H1 (cell line): ENCODE measurements around the gene HES4. TPM values are rescaled to one million over a fixed set of nuclear protein-coding genes. Genes with fewer than 3 reads are reported as not detected.

Source experiments
- CHD2 ChIP-seq: IDR thresholded peaks from 2 replicates; pipeline ENCODE4 v1.6.1; 2012; ENCODE audit warnings: low read length, improper control_type of control experiment
- EGR1 ChIP-seq: IDR thresholded peaks from 2 replicates; pipeline ENCODE4 v1.6.1; 2011; ENCODE audit warnings: low read depth, low read length, borderline replicate concordance
- EZH2 ChIP-seq: fragments of 200-600 bp; sonication (generic); IDR thresholded peaks from 2 replicates; pipeline ENCODE4 v1.7.1; 2012; ENCODE audit warnings: low read depth, mild to moderate bottlenecking, moderate library complexity, low read length, inconsistent platforms; ENCODE audit not compliant: severe bottlenecking
- GTF2F1 ChIP-seq: IDR thresholded peaks from 2 replicates; pipeline ENCODE4 v1.6.1; 2012; ENCODE audit warnings: low read depth, low read length, improper control_type of control experiment, borderline replicate concordance
- HDAC6 ChIP-seq: IDR thresholded peaks from one replicate; pipeline ENCODE4 v1.7.1; 2012; ENCODE audit warnings: low read depth, mild to moderate bottlenecking, inconsistent platforms, low read length, moderate library complexity
- KDM5A ChIP-seq: fragments of 200-600 bp; IDR thresholded peaks from 2 replicates; pipeline ENCODE4 v1.7.1; 2012; ENCODE audit warnings: mild to moderate bottlenecking, low read length, inconsistent platforms, mixed read lengths
- RAD21 ChIP-seq, 2 experiments: IDR thresholded peaks in 1 of 2; conservative IDR thresholded peaks in 1 of 2; 2 replicates each; pipeline ENCODE4 v1.6.1; 2011; ENCODE audit warnings: low read depth in 2 of 2, low read length in 2 of 2, improper control_type of control experiment in 1 of 2, inconsistent platforms in 1 of 2, mild to moderate bottlenecking in 1 of 2, moderate library complexity in 1 of 2
- RNF2 ChIP-seq: fragments of 200-900, 300-1000 bp; sonication (generic); IDR thresholded peaks from 2 replicates; pipeline ENCODE4 v1.7.1; 2016; ENCODE audit warnings: borderline replicate concordance, low read depth, mild to moderate bottlenecking, antibody characterized with exemption, low read length; ENCODE audit not compliant: poor library complexity, severe bottlenecking; ENCODE audit errors: missing control alignments
- polyA plus RNA-seq, 7 experiments: library from polyadenylated mRNA; depleted of rRNA in 3 of 7; stranded (reverse) in 5 of 7; unstranded in 2 of 7; fragments of >200 nt in 5 of 7; fragments of 200-250 nt in 2 of 7; gene quantifications; 1 replicate in 5 of 7; 2 replicates in 1 of 7; 4 replicates in 1 of 7; pipeline versions ENCODE4 v1.2.1 to v1.2.3, GENCODE V29; 2011 to 2013; ENCODE audit warnings: missing spikeins in 2 of 7, mixed read lengths in 2 of 7
- total RNA-seq: library from RNA; stranded (reverse); fragmentation: NEBNext Ultra II Directional; extraction: Animal tissue kit (Norgen Biotek cat#: 25700); gene quantifications from 2 replicates; pipeline ENCODE4 v1.2.1, GENCODE V29; 2021
- TF ChIP-seq, protein P1 (sequence below): fragments of 300-600 bp; sonication (generic); IDR thresholded peaks from 2 replicates; pipeline ENCODE4 v1.7.1; 2012; ENCODE audit warnings: low read length, moderate library complexity, mild to moderate bottlenecking, inconsistent platforms; ENCODE audit not compliant: insufficient replicate concordance
- TF ChIP-seq, protein P2 (sequence below): IDR thresholded peaks from 2 replicates; pipeline ENCODE4 v1.6.1; 2012; ENCODE audit warnings: inconsistent platforms

HES4 gene
- total and polyA plus RNA-seq, 2 of the 8 experiments (the other 6 are each of a cell fraction or from before 2014, with no cell fraction given), result 2.8 to 3.5 TPM

DNA sequence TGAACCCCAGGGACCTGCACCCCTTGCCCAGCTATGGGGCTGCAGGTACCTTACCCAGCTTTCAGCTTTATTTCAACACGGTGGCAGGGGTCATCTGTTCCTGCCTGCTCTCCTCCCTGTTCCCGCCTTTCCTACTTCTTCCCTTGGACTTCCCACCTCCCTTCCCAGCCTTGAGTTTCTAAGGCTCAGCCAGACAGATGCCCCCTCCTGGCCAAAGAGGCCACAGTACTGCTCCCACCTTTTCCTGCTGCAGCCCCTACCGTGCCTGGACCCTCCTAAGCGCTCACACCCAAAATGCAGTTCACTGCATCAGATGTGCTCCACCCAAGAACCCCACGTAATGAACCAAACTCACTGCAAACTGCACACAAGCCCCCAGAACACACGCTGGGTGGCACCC, 48.5 kb downstream of the HES4 start (continued):
- TF ChIP-seq, protein P1, sequence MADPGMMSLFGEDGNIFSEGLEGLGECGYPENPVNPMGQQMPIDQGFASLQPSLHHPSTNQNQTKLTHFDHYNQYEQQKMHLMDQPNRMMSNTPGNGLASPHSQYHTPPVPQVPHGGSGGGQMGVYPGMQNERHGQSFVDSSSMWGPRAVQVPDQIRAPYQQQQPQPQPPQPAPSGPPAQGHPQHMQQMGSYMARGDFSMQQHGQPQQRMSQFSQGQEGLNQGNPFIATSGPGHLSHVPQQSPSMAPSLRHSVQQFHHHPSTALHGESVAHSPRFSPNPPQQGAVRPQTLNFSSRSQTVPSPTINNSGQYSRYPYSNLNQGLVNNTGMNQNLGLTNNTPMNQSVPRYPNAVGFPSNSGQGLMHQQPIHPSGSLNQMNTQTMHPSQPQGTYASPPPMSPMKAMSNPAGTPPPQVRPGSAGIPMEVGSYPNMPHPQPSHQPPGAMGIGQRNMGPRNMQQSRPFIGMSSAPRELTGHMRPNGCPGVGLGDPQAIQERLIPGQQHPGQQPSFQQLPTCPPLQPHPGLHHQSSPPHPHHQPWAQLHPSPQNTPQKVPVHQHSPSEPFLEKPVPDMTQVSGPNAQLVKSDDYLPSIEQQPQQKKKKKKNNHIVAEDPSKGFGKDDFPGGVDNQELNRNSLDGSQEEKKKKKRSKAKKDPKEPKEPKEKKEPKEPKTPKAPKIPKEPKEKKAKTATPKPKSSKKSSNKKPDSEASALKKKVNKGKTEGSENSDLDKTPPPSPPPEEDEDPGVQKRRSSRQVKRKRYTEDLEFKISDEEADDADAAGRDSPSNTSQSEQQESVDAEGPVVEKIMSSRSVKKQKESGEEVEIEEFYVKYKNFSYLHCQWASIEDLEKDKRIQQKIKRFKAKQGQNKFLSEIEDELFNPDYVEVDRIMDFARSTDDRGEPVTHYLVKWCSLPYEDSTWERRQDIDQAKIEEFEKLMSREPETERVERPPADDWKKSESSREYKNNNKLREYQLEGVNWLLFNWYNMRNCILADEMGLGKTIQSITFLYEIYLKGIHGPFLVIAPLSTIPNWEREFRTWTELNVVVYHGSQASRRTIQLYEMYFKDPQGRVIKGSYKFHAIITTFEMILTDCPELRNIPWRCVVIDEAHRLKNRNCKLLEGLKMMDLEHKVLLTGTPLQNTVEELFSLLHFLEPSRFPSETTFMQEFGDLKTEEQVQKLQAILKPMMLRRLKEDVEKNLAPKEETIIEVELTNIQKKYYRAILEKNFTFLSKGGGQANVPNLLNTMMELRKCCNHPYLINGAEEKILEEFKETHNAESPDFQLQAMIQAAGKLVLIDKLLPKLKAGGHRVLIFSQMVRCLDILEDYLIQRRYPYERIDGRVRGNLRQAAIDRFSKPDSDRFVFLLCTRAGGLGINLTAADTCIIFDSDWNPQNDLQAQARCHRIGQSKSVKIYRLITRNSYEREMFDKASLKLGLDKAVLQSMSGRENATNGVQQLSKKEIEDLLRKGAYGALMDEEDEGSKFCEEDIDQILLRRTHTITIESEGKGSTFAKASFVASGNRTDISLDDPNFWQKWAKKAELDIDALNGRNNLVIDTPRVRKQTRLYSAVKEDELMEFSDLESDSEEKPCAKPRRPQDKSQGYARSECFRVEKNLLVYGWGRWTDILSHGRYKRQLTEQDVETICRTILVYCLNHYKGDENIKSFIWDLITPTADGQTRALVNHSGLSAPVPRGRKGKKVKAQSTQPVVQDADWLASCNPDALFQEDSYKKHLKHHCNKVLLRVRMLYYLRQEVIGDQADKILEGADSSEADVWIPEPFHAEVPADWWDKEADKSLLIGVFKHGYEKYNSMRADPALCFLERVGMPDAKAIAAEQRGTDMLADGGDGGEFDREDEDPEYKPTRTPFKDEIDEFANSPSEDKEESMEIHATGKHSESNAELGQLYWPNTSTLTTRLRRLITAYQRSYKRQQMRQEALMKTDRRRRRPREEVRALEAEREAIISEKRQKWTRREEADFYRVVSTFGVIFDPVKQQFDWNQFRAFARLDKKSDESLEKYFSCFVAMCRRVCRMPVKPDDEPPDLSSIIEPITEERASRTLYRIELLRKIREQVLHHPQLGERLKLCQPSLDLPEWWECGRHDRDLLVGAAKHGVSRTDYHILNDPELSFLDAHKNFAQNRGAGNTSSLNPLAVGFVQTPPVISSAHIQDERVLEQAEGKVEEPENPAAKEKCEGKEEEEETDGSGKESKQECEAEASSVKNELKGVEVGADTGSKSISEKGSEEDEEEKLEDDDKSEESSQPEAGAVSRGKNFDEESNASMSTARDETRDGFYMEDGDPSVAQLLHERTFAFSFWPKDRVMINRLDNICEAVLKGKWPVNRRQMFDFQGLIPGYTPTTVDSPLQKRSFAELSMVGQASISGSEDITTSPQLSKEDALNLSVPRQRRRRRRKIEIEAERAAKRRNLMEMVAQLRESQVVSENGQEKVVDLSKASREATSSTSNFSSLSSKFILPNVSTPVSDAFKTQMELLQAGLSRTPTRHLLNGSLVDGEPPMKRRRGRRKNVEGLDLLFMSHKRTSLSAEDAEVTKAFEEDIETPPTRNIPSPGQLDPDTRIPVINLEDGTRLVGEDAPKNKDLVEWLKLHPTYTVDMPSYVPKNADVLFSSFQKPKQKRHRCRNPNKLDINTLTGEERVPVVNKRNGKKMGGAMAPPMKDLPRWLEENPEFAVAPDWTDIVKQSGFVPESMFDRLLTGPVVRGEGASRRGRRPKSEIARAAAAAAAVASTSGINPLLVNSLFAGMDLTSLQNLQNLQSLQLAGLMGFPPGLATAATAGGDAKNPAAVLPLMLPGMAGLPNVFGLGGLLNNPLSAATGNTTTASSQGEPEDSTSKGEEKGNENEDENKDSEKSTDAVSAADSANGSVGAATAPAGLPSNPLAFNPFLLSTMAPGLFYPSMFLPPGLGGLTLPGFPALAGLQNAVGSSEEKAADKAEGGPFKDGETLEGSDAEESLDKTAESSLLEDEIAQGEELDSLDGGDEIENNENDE, result no peak
- TF ChIP-seq EGR1 (0 out of 2 replicates have a peak, but pooled peaks have one; percentile 16), KDM5A (no peak), EZH2 (no peak), GTF2F1 (no peak), CHD2 (no peak), HDAC6 (no peak), RNF2 (no peak), RAD21 (IDR thresholded peaks at IDR 0.05 in 1 of 2, conservative IDR thresholded peaks at IDR 0.05 in 1 of 2; ENCODE audit: low read depth in 2 of 2, low read length in 2 of 2) (peak; percentile 31 to 57)
- TF ChIP-seq, protein P2, sequence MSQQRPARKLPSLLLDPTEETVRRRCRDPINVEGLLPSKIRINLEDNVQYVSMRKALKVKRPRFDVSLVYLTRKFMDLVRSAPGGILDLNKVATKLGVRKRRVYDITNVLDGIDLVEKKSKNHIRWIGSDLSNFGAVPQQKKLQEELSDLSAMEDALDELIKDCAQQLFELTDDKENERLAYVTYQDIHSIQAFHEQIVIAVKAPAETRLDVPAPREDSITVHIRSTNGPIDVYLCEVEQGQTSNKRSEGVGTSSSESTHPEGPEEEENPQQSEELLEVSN, result peak; percentile 79
